ENCODE results near the gene HFM1. TPM values are rescaled to one million over a fixed set of nuclear protein-coding genes. Genes with fewer than 3 reads are reported as not detected.

HFM1 gene
- total RNA-seq, 1 experiment from 2014 or later, result 2.4 TPM

- Histone ChIP-seq H3K79me1 (ENCODE audit: insufficient read depth, low read depth, low read length, poor library complexity, severe bottlenecking) (no peaks in the 10 kb centered on the region), H4K20me1 (ENCODE audit: control insufficient read depth, insufficient read depth, insufficient read length) (no peaks in the 10 kb centered on the region), H3K56ac (ENCODE audit: insufficient read length, low read depth, low read length) (no peak overlapping the region), H2BK20ac (ENCODE audit: low read depth, low read length, poor library complexity, severe bottlenecking) (no peak overlapping the region), H3K18ac (ENCODE audit: insufficient read length, low read depth, low read length) (no peak overlapping the region), H3K4me2 (ENCODE audit: insufficient read depth, insufficient read length, low read length) (no peak overlapping the region), H3K23me2 (ENCODE audit: insufficient read length, low read depth, low read length, poor library complexity, severe bottlenecking) (no peaks in the 10 kb centered on the region), H3K27me3 (ENCODE audit: insufficient read depth, low read length) (no peaks in the 10 kb centered on the region), H3K4me1 (ENCODE audit: insufficient read depth, low read length) (no peaks in the 10 kb centered on the region), H2BK12ac (ENCODE audit: insufficient read length, low read depth, low read length) (no peak overlapping the region), H3T11ph (ENCODE audit: low read length) (no peak overlapping the region), H3K23ac (ENCODE audit: insufficient read length, low read depth, low read length) (no peak overlapping the region), H2BK120ac (ENCODE audit: low read depth, low read length, poor library complexity, severe bottlenecking) (no peak overlapping the region), H2BK5ac (ENCODE audit: insufficient read length, low read length) (no peak overlapping the region), H4K5ac (ENCODE audit: insufficient read length, low read depth, low read length) (no peak overlapping the region), H4K91ac (ENCODE audit: insufficient read length, low read depth, low read length) (no peak overlapping the region), H2AK5ac (ENCODE audit: insufficient read length, low read length) (no peak overlapping the region), H3K9me3 (ENCODE audit: control insufficient read depth, low read depth, low read length) (no peaks in the 10 kb centered on the region), H3K27ac (ENCODE audit: insufficient read length, low read depth, low read length) (no peak overlapping the region), H3K14ac (ENCODE audit: insufficient read depth, low read length) (no peak overlapping the region), H3K4ac (ENCODE audit: low read depth, low read length) (no peak overlapping the region), H3K79me2 (ENCODE audit: insufficient read depth, low read length) (no peaks in the 10 kb centered on the region), H2AFZ (ENCODE audit: low read length) (no peak overlapping the region), H3K9ac (ENCODE audit: extremely low read depth, insufficient read length, low read length) (no peak overlapping the region), H2BK15ac (ENCODE audit: low read depth, low read length) (no peak overlapping the region), H4K8ac (replicated peaks; ENCODE audit: insufficient read length, low read depth, low read length) (no peak overlapping the region)
- no peak overlapping the region for H3K4me3 Mint-ChIP-seq
- no peaks in the 10 kb centered on the region for H3K9me3 Mint-ChIP-seq
- no peaks in the 10 kb centered on the region for H3K36me3 Mint-ChIP-seq (ENCODE audit: insufficient read depth in 1 of 3, low read depth in 3 of 3)
- no peak for TF ChIP-seq CTCF (conservative IDR thresholded peaks at IDR 0.05)
- no peak overlapping the region for H3K27ac Mint-ChIP-seq
- no peak for DNase-seq
- H3K4me1 Mint-ChIP-seq, result no peaks in the 10 kb centered on the region
- H3K27me3 Mint-ChIP-seq (ENCODE audit: low read depth), result no peaks in the 10 kb centered on the region
- no CpG with 5 or more reads among the region's 3 CpGs for WGBS (ENCODE audit: extremely low coverage, insufficient read length, low lambda C conversion rate)
These were observed 57.8 kb downstream of the HFM1 start for GRCh38 chr1:91346824-91347223.

Data from H9 (cell line).